GM21423 (cell line): Measurements from ENCODE around the gene SYCE1L.
A peak's percentile ranks its signal among the peaks of the same experiment; 100 is the strongest.
"Not testable (repeated sequence)": the region's sequence is repeated elsewhere in the genome, so short reads cannot be mapped to it uniquely, and the experiment has no call there.

Experiments
- ATAC-seq: cut with Tn5 transposase; IDR thresholded peaks from one replicate; pipeline ENCODE4 v1.9.1; 2021; ENCODE audit warnings: mild to moderate bottlenecking, moderate library complexity; ENCODE audit not compliant: unreplicated experiment

SYCE1L gene

GRCh38 chr16:77199211-77199610, at the start of gene SYCE1L:
TSS of gene SYCE1L (plus strand) at chr16:77199408. CDS start at chr16:77199452, 44 bp downstream.
- no peak for ATAC-seq

- no peak for ATAC-seq
These were observed 41.7 kb upstream of the SYCE1L start for GRCh38 chr16:77157346-77158058.

GRCh38 chr16:77158293-77158692, 40.9 kb upstream of the SYCE1L start:
- no peak for ATAC-seq

GRCh38 chr16:77165006-77165405, 34.2 kb upstream of the SYCE1L start:
- ATAC-seq, result no peak

GRCh38 chr16:77165536-77166236, 33.5 kb upstream of the SYCE1L start:
- ATAC-seq, result not testable (repeated sequence)

GRCh38 chr16:77166726-77167125, 32.5 kb upstream of the SYCE1L start:
- ATAC-seq, result no peak

GRCh38 chr16:77168901-77169300, 30.3 kb upstream of the SYCE1L start:
- ATAC-seq, result no peak

GRCh38 chr16:77169650-77170236, 29.5 kb upstream of the SYCE1L start:
- peak; percentile 73 for ATAC-seq

GRCh38 chr16:77170805-77171204, 28.4 kb upstream of the SYCE1L start:
- ATAC-seq, result no peak

- no peak for ATAC-seq
These were observed 27.2 kb upstream of the SYCE1L start for GRCh38 chr16:77171745-77172635.

- no peak for ATAC-seq
These were observed 26.3 kb upstream of the SYCE1L start for GRCh38 chr16:77172951-77173350.

- ATAC-seq, result no peak
These were observed 16.1 kb upstream of the SYCE1L start for GRCh38 chr16:77183137-77183536.

- ATAC-seq, result not testable (repeated sequence)
These were observed 12.9 kb upstream of the SYCE1L start for GRCh38 chr16:77186298-77186697.

- ATAC-seq, result no peak
These were observed 9.1 kb upstream of the SYCE1L start for GRCh38 chr16:77190190-77190477.

GRCh38 chr16:77190478-77191258, 8.5 kb upstream of the SYCE1L start, which contains the start of gene MON1B:
TSS of gene MON1B (plus strand) at chr16:77191190. CDS start at chr16:77191486, 296 bp downstream.
- ATAC-seq, result peak; percentile 95

- peak; percentile 0 for ATAC-seq
These were observed 7.8 kb upstream of the SYCE1L start for GRCh38 chr16:77191259-77191969.

GRCh38 chr16:77193377-77193776, 5.8 kb upstream of the SYCE1L start:
- no peak for ATAC-seq

- no peak for ATAC-seq
These were observed 4.6 kb upstream of the SYCE1L start for GRCh38 chr16:77194295-77195231.

GRCh38 chr16:77195411-77195810, 3.8 kb upstream of the SYCE1L start:
- ATAC-seq, result no peak
